K562 (cell line): ENCODE data around the gene PIK3CD. TPM values are rescaled to one million over a fixed set of nuclear protein-coding genes. Genes with fewer than 3 reads are reported as not detected.

Experiments used
- CHD2 ChIP-seq: IDR thresholded peaks from 2 replicates; pipeline ENCODE4 v1.6.1; 2011; ENCODE audit warnings: low read depth, low read length
- DMBX1 ChIP-seq: fragments of 250-450 bp; sonication (Bioruptor Pico); IDR thresholded peaks from 2 replicates; pipeline ENCODE4 v1.8.0; 2022; ENCODE audit warnings: inconsistent platforms, mild to moderate bottlenecking, moderate library complexity, borderline replicate concordance
- DPF2 ChIP-seq: fragments of 450-650 bp; IDR thresholded peaks from 2 replicates; pipeline ENCODE4 v1.6.1; 2016
- FOSL1 ChIP-seq: fragments of 200-800 bp; sonication (Bioruptor generic); conservative IDR thresholded peaks from 2 replicates; pipeline ENCODE4 v1.6.1; 2016; ENCODE audit warnings: missing genetic modification characterization, missing compliant biosample characterization
- FOXK1 ChIP-seq: sonication (generic); formaldehyde crosslinking; IDR thresholded peaks from 2 replicates; pipeline ENCODE4 v1.8.0; 2022; ENCODE audit warnings: missing genetic modification reagents, mild to moderate bottlenecking, borderline replicate concordance
- HDAC8 ChIP-seq: fragments of 450-650 bp; IDR thresholded peaks from 2 replicates; pipeline ENCODE4 v1.6.1; 2016; ENCODE audit warnings: mild to moderate bottlenecking, missing genetic modification characterization, moderate library complexity, missing compliant biosample characterization
- NR1H2 ChIP-seq: sonication (generic); formaldehyde crosslinking; IDR thresholded peaks from 2 replicates; pipeline ENCODE4 v1.4.0; 2020; ENCODE audit warnings: mild to moderate bottlenecking, missing genetic modification reagents
- PCBP1 ChIP-seq: fragments of 200-400 bp; formaldehyde crosslinking; IDR thresholded peaks from 2 replicates; pipeline ENCODE4 v1.6.1; 2018; ENCODE audit warnings: mild to moderate bottlenecking, low read depth, low read length; ENCODE audit not compliant: poor library complexity, severe bottlenecking
- PPARD ChIP-seq: fragments of 250-450 bp; sonication (Bioruptor Pico); IDR thresholded peaks from 2 replicates; pipeline ENCODE4 v1.8.0; 2022; ENCODE audit warnings: inconsistent platforms, mild to moderate bottlenecking, moderate library complexity
- SOX6 ChIP-seq: fragments of 450-650 bp; IDR thresholded peaks from 2 replicates; pipeline ENCODE4 v1.6.1; 2014; ENCODE audit warnings: mild to moderate bottlenecking
- SRSF1 ChIP-seq: fragments of 200-400 bp; formaldehyde crosslinking; IDR thresholded peaks from 2 replicates; pipeline ENCODE4 v1.6.1; 2017; ENCODE audit warnings: mild to moderate bottlenecking, low read depth, low read length, moderate library complexity
- TFAM ChIP-seq: fragments of 250-450 bp; sonication (Bioruptor Pico); conservative IDR thresholded peaks from 2 replicates; pipeline ENCODE4 v1.5.0; 2021; ENCODE audit warnings: mild to moderate bottlenecking, moderate library complexity
- TGIF2 ChIP-seq: sonication (generic); formaldehyde crosslinking; IDR thresholded peaks from 2 replicates; pipeline ENCODE4 v1.8.1; 2022; ENCODE audit warnings: mild to moderate bottlenecking, missing genetic modification reagents, moderate library complexity
- TRIM24 ChIP-seq, 2 experiments: fragments of 450-650 bp; IDR thresholded peaks; 2 replicates each; pipeline ENCODE4 v1.6.1; 2016
- ZNF134 ChIP-seq: fragments of 250-450 bp; sonication (Bioruptor Pico); conservative IDR thresholded peaks from 2 replicates; pipeline ENCODE4 v1.4.0; 2020
- ZNF143 ChIP-seq: sonication (generic); formaldehyde crosslinking; IDR thresholded peaks from 2 replicates; pipeline ENCODE4 v1.9.0; 2022; ENCODE audit warnings: mild to moderate bottlenecking, missing genetic modification reagents
- ZNF146 ChIP-seq: IDR thresholded peaks from one replicate; pipeline ENCODE4 v1.6.1; 2018; ENCODE audit warnings: missing compliant biosample characterization; ENCODE audit not compliant: unreplicated experiment
- ZNF507 ChIP-seq: conservative IDR thresholded peaks from 2 replicates; pipeline ENCODE4 v1.6.1; 2017; ENCODE audit warnings: missing genetic modification characterization, missing compliant biosample characterization
- polyA plus RNA-seq, 8 experiments: library from polyadenylated mRNA; depleted of rRNA in 4 of 8; stranded (reverse) in 5 of 8; unstranded in 3 of 8; fragments of >200 nt; fragmentation: Nextera tagmentation in 2 of 8; fragmentation: Illumina TruSeq in 1 of 8; extraction: Ambion mirVana in 2 of 8; extraction: Trizol in 1 of 8; gene quantifications; 2 replicates each; pipeline versions ENCODE4 v1.2.1 to v1.2.3, GENCODE V29; 2011 to 2014; ENCODE audit warnings: inconsistent platforms in 1 of 8, missing spikeins in 1 of 8
- total RNA-seq, 7 experiments: library from RNA; depleted of rRNA in 6 of 7; stranded (reverse); fragments of >200 nt in 6 of 7; fragmentation: Illumina TruSeq in 2 of 7; extraction: Trizol in 2 of 7; gene quantifications; 2 replicates each; pipeline versions ENCODE4 v1.2.1 to v1.2.3, GENCODE V29; 2011 to 2021; ENCODE audit warnings: low replicate concordance in 1 of 7
- TF ChIP-seq, protein P1 (sequence below): fragments of 250-450 bp; sonication (Bioruptor Pico); IDR thresholded peaks from 2 replicates; pipeline ENCODE4 v1.8.0; 2021; ENCODE audit warnings: moderate library complexity, mild to moderate bottlenecking, inconsistent platforms
- TF ChIP-seq, protein P2 (sequence below): fragments of 250-450 bp; sonication (Bioruptor Pico); IDR thresholded peaks from 2 replicates; pipeline ENCODE4 v1.8.0; 2022; ENCODE audit warnings: moderate library complexity, mild to moderate bottlenecking, inconsistent platforms
- TF ChIP-seq, protein P3 (sequence below): sonication (generic); formaldehyde crosslinking; IDR thresholded peaks from 2 replicates; pipeline ENCODE4 v1.8.0; 2023; ENCODE audit warnings: mild to moderate bottlenecking, missing genetic modification reagents
- TF ChIP-seq, protein P4 (sequence below): fragments of 450-650 bp; IDR thresholded peaks from 2 replicates; pipeline ENCODE4 v1.6.1; 2016
- TF ChIP-seq, protein P5 (sequence below): fragments of 450-650 bp; formaldehyde crosslinking; IDR thresholded peaks from 2 replicates; pipeline ENCODE4 v1.4.0; 2020; ENCODE audit warnings: mild to moderate bottlenecking, mixed read lengths
- TF ChIP-seq, protein P6 (sequence below): sonication (generic); formaldehyde crosslinking; IDR thresholded peaks from 2 replicates; pipeline ENCODE4 v1.8.0; 2022; ENCODE audit warnings: mild to moderate bottlenecking, missing genetic modification reagents, borderline replicate concordance

Gene PIK3CD
- total and polyA plus RNA-seq, 9 of the 15 experiments (the other 6 are each of a cell fraction or from before 2014, with no cell fraction given) = 1.8 to 20.8 (median 7.2) TPM

DNA sequence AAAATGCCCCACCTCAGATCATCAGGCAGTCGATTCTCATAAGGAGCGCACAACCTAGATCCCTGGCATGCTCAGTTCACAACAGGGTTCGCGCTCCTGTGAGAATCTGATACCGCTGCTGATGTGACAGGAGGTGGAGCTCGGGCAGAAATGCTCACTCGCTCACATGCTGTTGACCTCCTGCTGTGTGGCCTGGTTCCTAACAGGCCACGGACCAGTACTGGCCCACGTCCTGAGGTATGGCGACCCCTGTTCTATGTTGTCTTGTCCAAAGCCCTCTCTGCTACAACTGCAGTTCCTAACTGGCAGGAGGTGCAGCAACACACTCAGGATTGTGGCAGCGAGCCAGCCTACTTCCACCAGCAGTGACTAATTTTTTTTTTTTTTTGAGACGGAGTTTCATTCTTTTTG, 101.6 kb downstream of the PIK3CD start (continued):
- no peak for TF ChIP-seq DMBX1 (CRISPR knock-in tag)
- no peak for TF ChIP-seq HDAC8
- no peak for TF ChIP-seq PPARD
- TF ChIP-seq TRIM24 (IDR thresholded peaks at IDR 0.05) = no peak
- TF ChIP-seq ZNF143 (CRISPR knock-in tag) = no peak
- TF ChIP-seq, protein P1, sequence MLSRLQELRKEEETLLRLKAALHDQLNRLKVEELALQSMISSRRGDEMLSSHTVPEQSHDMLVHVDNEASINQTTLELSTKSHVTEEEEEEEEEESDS (CRISPR knock-in tag) = no peak
- no peak for TF ChIP-seq TGIF2 (CRISPR knock-in tag)
- TF ChIP-seq NR1H2 (CRISPR knock-in tag) = no peak
- TF ChIP-seq, protein P2, sequence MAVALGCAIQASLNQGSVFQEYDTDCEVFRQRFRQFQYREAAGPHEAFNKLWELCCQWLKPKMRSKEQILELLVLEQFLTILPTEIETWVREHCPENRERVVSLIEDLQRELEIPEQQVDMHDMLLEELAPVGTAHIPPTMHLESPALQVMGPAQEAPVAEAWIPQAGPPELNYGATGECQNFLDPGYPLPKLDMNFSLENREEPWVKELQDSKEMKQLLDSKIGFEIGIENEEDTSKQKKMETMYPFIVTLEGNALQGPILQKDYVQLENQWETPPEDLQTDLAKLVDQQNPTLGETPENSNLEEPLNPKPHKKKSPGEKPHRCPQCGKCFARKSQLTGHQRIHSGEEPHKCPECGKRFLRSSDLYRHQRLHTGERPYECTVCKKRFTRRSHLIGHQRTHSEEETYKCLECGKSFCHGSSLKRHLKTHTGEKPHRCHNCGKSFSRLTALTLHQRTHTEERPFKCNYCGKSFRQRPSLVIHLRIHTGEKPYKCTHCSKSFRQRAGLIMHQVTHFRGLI (CRISPR knock-in tag) = no peak
- TF ChIP-seq, protein P3, sequence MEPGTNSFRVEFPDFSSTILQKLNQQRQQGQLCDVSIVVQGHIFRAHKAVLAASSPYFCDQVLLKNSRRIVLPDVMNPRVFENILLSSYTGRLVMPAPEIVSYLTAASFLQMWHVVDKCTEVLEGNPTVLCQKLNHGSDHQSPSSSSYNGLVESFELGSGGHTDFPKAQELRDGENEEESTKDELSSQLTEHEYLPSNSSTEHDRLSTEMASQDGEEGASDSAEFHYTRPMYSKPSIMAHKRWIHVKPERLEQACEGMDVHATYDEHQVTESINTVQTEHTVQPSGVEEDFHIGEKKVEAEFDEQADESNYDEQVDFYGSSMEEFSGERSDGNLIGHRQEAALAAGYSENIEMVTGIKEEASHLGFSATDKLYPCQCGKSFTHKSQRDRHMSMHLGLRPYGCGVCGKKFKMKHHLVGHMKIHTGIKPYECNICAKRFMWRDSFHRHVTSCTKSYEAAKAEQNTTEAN (CRISPR knock-in tag) = no peak
- no peak for TF ChIP-seq TFAM (CRISPR knock-in tag)
- no peak for TF ChIP-seq SRSF1
- no peak for TF ChIP-seq FOXK1 (CRISPR knock-in tag)
- TF ChIP-seq DPF2 = peak; percentile 56; the same call in 1 of the 2 replicates
- no peak for TF ChIP-seq ZNF146 (CRISPR knock-in tag)
- TF ChIP-seq, protein P4, sequence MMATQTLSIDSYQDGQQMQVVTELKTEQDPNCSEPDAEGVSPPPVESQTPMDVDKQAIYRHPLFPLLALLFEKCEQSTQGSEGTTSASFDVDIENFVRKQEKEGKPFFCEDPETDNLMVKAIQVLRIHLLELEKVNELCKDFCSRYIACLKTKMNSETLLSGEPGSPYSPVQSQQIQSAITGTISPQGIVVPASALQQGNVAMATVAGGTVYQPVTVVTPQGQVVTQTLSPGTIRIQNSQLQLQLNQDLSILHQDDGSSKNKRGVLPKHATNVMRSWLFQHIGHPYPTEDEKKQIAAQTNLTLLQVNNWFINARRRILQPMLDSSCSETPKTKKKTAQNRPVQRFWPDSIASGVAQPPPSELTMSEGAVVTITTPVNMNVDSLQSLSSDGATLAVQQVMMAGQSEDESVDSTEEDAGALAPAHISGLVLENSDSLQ = peak; percentile 84
- TF ChIP-seq PCBP1 = no peak
- TF ChIP-seq, protein P5, sequence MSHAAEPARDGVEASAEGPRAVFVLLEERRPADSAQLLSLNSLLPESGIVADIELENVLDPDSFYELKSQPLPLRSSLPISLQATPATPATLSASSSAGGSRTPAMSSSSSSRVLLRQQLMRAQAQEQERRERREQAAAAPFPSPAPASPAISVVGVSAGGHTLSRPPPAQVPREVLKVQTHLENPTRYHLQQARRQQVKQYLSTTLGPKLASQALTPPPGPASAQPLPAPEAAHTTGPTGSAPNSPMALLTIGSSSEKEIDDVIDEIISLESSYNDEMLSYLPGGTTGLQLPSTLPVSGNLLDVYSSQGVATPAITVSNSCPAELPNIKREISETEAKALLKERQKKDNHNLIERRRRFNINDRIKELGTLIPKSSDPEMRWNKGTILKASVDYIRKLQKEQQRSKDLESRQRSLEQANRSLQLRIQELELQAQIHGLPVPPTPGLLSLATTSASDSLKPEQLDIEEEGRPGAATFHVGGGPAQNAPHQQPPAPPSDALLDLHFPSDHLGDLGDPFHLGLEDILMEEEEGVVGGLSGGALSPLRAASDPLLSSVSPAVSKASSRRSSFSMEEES = no peak
- TF ChIP-seq ZNF507 = no peak
- TF ChIP-seq, protein P6, sequence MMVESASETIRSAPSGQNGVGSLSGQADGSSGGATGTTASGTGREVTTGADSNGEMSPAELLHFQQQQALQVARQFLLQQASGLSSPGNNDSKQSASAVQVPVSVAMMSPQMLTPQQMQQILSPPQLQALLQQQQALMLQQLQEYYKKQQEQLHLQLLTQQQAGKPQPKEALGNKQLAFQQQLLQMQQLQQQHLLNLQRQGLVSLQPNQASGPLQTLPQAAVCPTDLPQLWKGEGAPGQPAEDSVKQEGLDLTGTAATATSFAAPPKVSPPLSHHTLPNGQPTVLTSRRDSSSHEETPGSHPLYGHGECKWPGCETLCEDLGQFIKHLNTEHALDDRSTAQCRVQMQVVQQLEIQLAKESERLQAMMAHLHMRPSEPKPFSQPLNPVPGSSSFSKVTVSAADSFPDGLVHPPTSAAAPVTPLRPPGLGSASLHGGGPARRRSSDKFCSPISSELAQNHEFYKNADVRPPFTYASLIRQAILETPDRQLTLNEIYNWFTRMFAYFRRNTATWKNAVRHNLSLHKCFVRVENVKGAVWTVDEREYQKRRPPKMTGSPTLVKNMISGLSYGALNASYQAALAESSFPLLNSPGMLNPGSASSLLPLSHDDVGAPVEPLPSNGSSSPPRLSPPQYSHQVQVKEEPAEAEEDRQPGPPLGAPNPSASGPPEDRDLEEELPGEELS (CRISPR knock-in tag) = no peak
- TF ChIP-seq ZNF134 (CRISPR knock-in tag) = no peak
- no peak for TF ChIP-seq CHD2
- 0 out of 2 replicates have a peak, but pooled peaks have one; percentile 16 for TF ChIP-seq FOSL1
- no peak for TF ChIP-seq SOX6
